ENCODE data around the gene PECR. TPM values are rescaled to one million over a fixed set of nuclear protein-coding genes. Genes with fewer than 3 reads are reported as not detected.

The PECR gene
- total and polyA plus RNA-seq, 2 of the 13 experiments (the other 11 are each of a cell fraction or from before 2014, with no cell fraction given): 151 to 153 TPM

DNA sequence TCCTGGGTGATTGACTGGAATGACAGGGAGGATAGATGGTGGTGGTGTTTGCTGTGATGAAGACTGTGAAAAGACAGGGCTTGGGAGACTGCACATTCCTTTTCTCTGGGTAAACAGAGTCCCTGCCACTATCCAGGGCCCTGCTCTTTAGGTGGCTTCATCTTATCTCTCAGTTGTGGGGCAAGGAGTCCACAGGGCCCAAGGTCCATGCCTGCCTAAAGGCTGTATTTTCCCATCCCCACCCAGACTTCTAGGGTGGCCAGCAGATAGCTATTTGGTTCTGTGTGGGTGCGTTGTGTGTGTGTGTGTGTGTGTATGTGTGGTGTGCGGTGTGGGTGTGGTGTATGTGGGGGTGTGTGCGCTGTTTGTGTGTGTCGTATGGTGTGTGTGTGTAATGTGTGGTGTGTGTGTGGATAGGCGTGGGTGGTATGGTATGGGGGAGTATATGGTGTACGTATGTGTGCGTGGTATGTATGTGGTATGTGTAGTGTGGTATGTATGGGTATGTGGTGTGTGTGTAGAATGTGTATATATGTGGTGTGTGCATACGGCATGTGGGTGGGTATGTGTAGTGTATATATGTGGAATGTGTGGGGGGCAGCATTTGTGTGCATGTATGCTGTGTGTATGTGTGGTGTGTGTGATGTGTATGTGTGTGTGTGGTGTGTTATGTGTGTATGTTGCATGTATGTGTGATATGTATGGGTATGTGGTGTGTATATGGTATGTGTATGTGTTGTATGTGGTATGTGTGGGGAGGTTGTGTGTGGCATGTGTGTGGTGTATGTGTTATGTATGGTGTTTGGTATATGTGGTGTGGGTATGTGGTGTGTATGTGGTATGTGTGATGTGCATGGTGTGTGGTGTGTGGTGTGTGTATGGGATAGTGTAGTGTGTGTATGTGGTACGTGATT is 17.1 kb upstream of the PECR start (continued):
- no peak for TF ChIP-seq ZNF3 (CRISPR knock-in tag; IDR thresholded peaks at IDR 0.05)
- TF ChIP-seq, protein P1, sequence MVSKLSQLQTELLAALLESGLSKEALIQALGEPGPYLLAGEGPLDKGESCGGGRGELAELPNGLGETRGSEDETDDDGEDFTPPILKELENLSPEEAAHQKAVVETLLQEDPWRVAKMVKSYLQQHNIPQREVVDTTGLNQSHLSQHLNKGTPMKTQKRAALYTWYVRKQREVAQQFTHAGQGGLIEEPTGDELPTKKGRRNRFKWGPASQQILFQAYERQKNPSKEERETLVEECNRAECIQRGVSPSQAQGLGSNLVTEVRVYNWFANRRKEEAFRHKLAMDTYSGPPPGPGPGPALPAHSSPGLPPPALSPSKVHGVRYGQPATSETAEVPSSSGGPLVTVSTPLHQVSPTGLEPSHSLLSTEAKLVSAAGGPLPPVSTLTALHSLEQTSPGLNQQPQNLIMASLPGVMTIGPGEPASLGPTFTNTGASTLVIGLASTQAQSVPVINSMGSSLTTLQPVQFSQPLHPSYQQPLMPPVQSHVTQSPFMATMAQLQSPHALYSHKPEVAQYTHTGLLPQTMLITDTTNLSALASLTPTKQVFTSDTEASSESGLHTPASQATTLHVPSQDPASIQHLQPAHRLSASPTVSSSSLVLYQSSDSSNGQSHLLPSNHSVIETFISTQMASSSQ (IDR thresholded peaks at IDR 0.05; ENCODE audit: low read depth): no peak
- TF ChIP-seq, protein P1 (CRISPR knock-in tag; IDR thresholded peaks at IDR 0.05; ENCODE audit: borderline replicate concordance): no peak
- TF ChIP-seq, protein P2, sequence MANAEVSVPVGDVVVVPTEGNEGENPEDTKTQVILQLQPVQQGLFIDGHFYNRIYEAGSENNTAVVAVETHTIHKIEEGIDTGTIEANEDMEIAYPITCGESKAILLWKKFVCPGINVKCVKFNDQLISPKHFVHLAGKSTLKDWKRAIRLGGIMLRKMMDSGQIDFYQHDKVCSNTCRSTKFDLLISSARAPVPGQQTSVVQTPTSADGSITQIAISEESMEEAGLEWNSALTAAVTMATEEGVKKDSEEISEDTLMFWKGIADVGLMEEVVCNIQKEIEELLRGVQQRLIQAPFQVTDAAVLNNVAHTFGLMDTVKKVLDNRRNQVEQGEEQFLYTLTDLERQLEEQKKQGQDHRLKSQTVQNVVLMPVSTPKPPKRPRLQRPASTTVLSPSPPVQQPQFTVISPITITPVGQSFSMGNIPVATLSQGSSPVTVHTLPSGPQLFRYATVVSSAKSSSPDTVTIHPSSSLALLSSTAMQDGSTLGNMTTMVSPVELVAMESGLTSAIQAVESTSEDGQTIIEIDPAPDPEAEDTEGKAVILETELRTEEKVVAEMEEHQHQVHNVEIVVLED (CRISPR knock-in tag; IDR thresholded peaks at IDR 0.05; ENCODE audit: borderline replicate concordance): no peak
- peak; percentile 75; the same call in 1 of the 2 replicates for TF ChIP-seq SOX6 (IDR thresholded peaks at IDR 0.05)
- no peak for TF ChIP-seq SOX6 (CRISPR knock-in tag; IDR thresholded peaks at IDR 0.05)
- TF ChIP-seq, protein P3, sequence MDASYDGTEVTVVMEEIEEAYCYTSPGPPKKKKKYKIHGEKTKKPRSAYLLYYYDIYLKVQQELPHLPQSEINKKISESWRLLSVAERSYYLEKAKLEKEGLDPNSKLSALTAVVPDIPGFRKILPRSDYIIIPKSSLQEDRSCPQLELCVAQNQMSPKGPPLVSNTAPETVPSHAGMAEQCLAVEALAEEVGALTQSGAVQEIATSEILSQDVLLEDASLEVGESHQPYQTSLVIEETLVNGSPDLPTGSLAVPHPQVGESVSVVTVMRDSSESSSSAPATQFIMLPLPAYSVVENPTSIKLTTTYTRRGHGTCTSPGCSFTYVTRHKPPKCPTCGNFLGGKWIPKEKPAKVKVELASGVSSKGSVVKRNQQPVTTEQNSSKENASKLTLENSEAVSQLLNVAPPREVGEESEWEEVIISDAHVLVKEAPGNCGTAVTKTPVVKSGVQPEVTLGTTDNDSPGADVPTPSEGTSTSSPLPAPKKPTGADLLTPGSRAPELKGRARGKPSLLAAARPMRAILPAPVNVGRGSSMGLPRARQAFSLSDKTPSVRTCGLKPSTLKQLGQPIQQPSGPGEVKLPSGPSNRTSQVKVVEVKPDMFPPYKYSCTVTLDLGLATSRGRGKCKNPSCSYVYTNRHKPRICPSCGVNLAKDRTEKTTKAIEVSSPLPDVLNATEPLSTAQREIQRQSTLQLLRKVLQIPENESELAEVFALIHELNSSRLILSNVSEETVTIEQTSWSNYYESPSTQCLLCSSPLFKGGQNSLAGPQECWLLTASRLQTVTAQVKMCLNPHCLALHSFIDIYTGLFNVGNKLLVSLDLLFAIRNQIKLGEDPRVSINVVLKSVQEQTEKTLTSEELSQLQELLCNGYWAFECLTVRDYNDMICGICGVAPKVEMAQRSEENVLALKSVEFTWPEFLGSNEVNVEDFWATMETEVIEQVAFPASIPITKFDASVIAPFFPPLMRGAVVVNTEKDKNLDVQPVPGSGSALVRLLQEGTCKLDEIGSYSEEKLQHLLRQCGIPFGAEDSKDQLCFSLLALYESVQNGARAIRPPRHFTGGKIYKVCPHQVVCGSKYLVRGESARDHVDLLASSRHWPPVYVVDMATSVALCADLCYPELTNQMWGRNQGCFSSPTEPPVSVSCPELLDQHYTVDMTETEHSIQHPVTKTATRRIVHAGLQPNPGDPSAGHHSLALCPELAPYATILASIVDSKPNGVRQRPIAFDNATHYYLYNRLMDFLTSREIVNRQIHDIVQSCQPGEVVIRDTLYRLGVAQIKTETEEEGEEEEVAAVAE (CRISPR knock-in tag; IDR thresholded peaks at IDR 0.05; ENCODE audit: borderline replicate concordance): no peak
- TF ChIP-seq RFXANK (CRISPR knock-in tag; IDR thresholded peaks at IDR 0.05): no peak
- TF ChIP-seq GPN1 (CRISPR knock-in tag; IDR thresholded peaks at IDR 0.05; ENCODE audit: borderline replicate concordance): no peak
- no peak for TF ChIP-seq MIER2 (CRISPR knock-in tag; IDR thresholded peaks at IDR 0.05)
- TF ChIP-seq, protein P4, sequence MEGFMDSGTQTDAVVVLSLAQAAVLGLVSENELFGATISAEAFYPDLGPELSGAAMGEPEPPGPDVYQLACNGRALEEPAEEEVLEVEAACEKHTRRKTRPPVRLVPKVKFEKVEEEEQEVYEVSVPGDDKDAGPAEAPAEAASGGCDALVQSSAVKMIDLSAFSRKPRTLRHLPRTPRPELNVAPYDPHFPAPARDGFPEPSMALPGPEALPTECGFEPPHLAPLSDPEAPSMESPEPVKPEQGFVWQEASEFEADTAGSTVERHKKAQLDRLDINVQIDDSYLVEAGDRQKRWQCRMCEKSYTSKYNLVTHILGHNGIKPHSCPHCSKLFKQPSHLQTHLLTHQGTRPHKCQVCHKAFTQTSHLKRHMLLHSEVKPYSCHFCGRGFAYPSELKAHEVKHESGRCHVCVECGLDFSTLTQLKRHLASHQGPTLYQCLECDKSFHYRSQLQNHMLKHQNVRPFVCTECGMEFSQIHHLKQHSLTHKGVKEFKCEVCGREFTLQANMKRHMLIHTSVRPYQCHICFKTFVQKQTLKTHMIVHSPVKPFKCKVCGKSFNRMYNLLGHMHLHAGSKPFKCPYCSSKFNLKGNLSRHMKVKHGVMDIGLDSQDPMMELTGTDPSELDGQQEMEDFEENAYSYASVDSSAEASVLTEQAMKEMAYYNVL (CRISPR knock-in tag; IDR thresholded peaks at IDR 0.05; ENCODE audit: borderline replicate concordance): no peak
- TF ChIP-seq DPF2 (CRISPR knock-in tag; IDR thresholded peaks at IDR 0.05; ENCODE audit: borderline replicate concordance, low read depth): no peak
- no peak for TF ChIP-seq ZSCAN31 (CRISPR knock-in tag; IDR thresholded peaks at IDR 0.05; ENCODE audit: low read depth)
- no peak for TF ChIP-seq EZH2 (conservative IDR thresholded peaks at IDR 0.05; ENCODE audit: low read depth, low read length)
- no peak for TF ChIP-seq TBL1XR1 (IDR thresholded peaks at IDR 0.05; ENCODE audit: borderline replicate concordance, low read length, partially characterized antibody)
